ENCODE results near the gene FCRL6. TPM values are rescaled to one million over a fixed set of nuclear protein-coding genes. Genes with fewer than 3 reads are reported as not detected.

Gene FCRL6
- total RNA-seq, 1 experiment from 2014 or later: not detected

DNA sequence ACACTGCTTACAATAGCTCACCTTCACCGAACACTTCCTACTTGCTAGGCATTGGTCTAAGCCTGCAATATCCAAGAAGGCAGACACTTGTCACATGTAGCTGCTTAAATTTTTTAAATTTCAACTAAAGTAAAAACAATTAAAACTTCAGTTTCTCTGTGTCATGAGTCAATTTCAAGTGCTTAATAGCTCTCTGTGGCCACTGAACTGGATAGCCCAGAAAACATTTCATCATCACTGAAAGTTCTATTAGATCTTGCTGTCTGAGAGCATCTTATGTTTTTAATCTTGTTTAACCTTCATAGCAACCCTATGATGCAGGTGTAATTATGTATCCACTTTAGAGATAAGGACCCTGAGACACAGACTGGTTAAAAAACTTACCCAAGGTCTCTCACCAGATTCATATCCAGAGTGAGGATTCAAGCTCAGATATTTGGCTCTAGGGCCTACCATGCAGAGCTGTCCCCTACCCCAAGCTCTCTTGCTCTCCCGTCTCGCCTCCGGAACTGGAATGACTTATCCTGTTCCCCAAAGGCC, 2.6 kb upstream of the FCRL6 start:
- no peak for DNase-seq (ENCODE audit: low read depth)

- peak; percentile 14 for DNase-seq (ENCODE audit: low read depth)
Measured at GRCh38 chr1:159800177-159800930, 1.8 kb upstream of the FCRL6 start.

GRCh38 chr1:159803956-159804689, 2.0 kb downstream of the FCRL6 start:
- DNase-seq (ENCODE audit: low read depth): no peak

DNA sequence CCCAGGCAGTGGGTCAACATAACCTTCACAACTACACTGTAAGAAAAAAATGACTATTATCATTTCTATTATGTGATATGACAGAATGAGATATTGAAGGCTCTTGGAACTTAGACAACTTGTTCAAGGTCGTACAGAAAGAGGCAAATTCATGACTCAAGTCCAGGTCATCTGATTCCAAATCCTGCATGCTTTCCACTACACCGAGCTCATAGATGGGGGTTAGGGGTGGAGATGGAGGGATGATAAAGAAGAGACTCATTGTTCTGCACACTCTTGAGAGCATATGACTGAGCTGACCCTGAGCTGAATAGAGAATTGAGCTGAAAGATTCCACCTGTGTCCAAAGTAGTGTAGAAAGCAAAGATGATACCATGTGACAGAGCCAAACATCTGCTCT, 2.8 kb downstream of the FCRL6 start:
- DNase-seq (ENCODE audit: low read depth): peak; percentile 56

DNA sequence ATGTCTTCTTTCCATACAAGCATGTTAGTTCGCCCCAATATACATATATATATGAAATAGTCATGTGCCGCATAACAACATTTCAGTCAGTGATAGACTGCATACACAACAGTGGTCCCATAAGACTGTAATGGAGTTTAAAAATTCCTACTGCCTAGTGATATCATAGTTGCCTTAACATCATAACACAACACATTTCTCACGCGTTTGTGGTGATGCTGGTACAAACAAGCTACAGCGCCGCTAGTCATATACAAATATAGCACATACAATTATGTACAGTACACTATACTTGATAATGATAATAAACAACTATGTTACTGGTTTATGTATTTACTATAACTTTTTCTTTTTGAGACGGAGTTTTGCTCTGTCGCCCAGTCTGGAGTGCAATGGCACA, 13.8 kb downstream of the FCRL6 start:
- DNase-seq (ENCODE audit: low read depth): no peak

DNA sequence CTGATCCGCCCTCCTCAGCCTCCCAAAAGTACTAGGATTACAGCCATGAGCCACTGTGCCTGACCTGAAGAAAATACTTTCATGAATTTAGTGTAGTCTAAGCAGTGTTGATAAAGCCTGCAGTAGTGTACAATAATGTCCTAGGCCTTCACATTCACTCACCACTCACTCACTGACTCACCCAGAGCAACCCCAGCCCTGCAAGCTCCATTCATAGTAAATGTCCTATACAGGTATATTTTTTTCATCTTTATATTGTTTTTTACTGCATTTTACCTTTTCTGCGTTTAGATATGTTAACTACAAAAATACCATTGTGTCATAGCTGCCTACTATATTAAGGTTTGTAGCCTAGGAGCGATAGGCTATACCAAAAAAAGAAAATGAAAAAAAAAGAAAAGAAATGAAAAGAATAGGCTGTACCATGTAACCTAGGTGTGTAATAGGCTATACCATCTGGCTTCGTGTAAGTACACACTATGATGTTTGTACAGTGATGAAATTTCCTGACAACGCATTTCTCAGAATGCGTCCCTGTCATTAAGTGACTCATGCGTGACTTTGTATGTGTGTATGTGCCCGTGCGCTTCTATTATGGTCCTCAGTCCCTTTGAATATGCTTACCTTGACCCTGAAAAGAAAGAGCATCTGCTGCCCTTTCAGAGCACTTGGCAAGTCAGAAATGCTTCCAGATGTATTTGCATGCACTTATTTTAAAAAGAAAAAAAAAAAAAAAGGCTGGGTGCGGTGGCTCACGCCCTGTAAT, 15.3 kb downstream of the FCRL6 start:
- DNase-seq (ENCODE audit: low read depth): peak; percentile 71

DNA sequence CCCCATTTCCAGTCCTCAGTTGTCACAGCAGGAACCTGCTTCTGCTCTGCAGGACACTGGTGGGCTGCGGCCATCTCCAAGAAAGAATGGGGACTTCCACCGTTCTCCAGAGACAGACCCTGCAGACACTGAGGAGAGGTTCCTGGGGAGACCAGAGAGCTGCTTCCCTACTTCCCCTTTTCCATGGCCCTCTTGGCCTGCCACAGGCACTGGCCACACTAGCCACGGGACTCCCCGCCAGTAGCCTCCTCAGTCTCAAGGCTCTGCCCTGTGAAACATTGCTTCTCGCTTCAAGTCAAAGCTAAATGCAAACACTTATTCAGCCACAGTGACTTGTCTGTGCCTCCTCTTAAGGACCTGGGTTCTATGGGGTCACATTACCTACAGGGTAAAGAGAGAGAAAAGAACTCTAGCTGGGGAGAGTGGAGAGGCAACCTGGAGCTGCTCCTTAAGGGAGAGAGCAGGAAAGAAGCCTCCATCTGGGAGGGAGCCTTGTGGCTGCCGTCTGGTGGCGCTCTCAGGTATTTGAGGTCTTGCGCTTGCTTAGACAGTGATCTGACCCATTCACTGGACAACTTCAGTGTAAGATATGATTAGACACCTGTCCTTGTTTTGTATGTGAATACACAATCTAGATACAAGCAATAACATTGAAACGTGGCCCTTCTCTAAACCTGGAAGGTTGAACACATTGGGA, 19.2 kb downstream of the FCRL6 start:
- no peak for DNase-seq (ENCODE audit: low read depth)

- peak; percentile 11 for DNase-seq (ENCODE audit: low read depth)
Measured at GRCh38 chr1:159823406-159823805, 21.2 kb downstream of the FCRL6 start.

DNA sequence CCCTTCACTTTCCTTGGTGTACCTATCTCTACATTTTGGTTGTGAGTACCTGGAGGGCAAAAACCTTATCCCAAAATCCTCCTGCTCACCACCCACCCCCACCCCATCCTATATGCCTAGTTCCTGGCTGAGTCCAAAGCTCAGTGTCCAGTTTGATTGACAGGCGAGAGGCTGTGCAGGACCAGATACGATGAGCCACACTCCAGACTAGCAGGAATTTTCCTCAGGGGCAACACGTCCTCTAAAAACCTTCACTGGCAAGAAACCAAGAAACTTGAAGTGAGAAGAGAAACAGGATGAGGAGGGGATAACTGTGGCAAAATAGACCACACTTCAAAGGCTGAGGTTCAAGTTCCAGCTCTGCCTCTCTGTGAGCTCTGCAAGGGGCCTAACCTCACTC, 23.4 kb downstream of the FCRL6 start:
- peak; percentile 67 for DNase-seq (ENCODE audit: low read depth)

DNA sequence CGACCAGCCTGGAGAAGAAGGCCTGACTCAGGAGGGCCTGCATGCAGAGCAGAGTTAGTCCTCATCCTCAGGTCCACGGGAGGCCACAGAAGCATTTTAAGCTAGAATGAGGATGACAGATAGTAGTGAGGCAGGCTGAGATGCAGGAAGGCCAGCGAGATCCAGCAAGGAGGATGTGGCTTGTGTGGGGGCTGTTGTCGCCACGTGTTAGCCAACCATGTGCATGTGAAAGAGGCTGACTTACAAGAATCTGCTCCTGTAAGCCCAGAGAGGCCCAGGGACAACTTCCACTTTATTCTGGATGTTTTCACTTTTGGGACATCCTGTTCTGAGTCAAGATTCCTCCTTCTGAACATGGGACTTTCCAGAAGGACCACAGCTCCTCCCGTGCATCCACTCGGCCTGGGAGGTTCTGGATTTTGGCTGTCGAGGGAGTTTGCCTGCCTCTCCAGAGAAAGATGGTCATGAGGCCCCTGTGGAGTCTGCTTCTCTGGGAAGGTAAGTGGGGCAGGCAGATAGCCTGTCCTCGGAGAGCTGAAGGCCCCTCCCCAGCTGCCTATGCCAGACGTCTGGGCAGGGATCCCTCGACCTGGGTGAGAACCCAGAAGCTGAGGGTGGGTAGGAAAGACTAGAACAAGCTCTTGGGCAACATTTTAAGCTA, 24.4 kb downstream of the FCRL6 start, which contains the start of gene SLAMF8:
Gene SLAMF8 (plus strand): TSS at position 433 of the 661 bp plus-strand sequence. CDS start 26 bp downstream, at position 459.
- DNase-seq (ENCODE audit: low read depth): peak; percentile 71

GRCh38 chr1:159827102-159827490, 24.9 kb downstream of the FCRL6 start:
- no peak for DNase-seq (ENCODE audit: low read depth)

GRCh38 chr1:159827549-159827948, 25.4 kb downstream of the FCRL6 start:
- no peak for DNase-seq (ENCODE audit: low read depth)

GRCh38 chr1:159828176-159828575, 26.0 kb downstream of the FCRL6 start:
- DNase-seq (ENCODE audit: low read depth): no peak

DNA sequence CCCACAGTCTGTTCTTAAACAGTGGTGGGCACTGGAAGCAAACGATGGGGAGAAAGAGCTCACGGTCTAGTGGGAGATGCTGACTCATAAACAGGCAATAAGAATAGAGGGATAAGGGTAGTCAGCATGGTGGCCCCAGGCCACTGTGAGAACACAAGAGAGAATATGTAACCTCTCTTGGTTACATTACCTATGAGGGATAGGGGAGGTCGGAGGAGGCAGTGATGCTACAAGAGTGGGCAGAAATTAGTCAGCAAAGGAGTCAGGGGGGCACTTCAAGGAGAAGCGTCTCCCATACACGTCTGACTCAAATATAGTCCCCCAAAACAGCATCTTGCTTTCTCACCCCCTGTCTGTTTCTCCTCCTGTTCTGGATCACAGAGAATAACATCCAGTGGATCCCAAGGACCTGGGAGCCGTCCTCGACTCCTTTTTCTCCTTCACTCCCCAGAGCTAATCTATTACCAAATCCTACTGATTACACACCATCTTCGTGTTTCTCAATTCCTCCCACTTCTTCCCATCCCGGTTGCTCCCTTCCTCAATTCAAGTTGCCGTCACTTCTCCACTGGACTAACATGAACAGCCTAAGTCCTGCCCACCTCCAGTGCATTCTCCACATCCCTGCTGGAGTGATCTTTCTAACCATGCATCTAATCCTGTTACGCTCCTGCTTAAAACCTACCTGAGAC, 26.6 kb downstream of the FCRL6 start:
- DNase-seq (ENCODE audit: low read depth): no peak

DNA sequence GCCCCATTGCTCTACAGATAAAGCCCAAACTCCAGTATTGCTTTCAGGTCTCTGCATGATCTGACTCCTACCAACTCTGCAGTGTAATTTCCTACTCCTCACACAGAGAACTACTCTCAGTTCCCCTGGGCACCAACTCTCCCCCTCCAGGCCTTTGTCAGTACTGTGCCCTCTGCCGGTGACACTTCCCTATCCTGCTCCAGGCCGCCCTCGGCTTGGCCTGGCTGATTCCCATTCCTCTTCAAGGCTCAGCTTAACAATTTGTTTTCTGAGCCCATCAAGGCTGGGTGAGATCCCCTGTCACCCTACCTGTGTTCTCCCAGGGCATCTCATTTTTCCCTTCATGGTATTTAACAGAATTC, 27.1 kb downstream of the FCRL6 start:
- DNase-seq (ENCODE audit: low read depth): no peak

GRCh38 chr1:159829822-159830465, 27.8 kb downstream of the FCRL6 start:
- peak; percentile 61 for DNase-seq (ENCODE audit: low read depth)

DNA sequence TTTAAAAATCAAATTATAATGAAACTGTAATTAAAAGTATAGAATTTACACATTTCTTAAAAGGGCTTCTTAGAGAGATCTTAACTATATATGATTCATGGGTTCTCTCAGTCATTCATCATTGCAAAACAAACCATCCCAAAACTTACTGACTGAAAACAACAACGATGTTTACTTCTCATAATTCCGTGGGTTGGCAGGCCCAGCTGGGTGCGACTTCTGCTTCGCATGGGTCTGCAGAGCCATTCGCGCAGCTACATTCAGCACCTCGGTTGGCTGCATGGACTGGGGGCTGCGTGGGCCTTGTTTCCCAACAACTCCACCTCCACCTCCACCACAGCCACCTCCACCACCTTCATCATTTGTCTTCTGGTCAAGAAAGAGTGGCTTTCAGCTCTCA, 28.6 kb downstream of the FCRL6 start:
- DNase-seq (ENCODE audit: low read depth): no peak

- DNase-seq (ENCODE audit: low read depth): no peak
Measured at GRCh38 chr1:159831412-159832141, 29.4 kb downstream of the FCRL6 start.

- no peak for DNase-seq (ENCODE audit: low read depth)
Measured at GRCh38 chr1:159832309-159832708, 30.1 kb downstream of the FCRL6 start.
